Activated CD4-positive, alpha-beta T cell treated with anti-CD3 and anti-CD28 coated beads, Interleukin-2, amount 50 U/mL, for 48 hours (primary cell): ENCODE data around the gene LSS.
"Not testable (repeated sequence)": the region's sequence is repeated elsewhere in the genome, so short reads cannot be mapped to it uniquely, and the experiment has no call there.

Source experiments
- DNase-seq, 2 experiments: peaks; one replicate each; pipeline ENCODE4 v3.0.0-alpha.2; 2020

LSS gene

DNA sequence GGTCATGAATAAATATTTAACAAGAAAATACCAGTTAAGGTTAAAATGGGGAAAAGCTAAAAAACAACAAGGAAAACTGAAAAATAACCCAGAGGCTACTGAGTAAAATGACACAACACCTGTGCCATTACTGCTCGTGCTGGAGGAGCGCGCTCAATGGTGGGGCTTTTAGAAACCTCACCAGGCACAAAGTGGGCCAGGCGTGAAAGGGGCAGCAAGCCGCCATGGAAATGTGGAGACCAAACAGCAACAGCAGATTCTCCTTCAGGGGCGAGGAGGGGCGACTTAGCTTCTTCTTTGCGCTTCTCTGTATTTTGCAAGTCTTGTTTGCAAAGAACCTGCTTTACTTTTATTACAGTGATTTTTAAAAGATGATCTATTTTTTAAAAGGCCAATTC is 25.4 kb downstream of the LSS start:
- no peak for DNase-seq

DNA sequence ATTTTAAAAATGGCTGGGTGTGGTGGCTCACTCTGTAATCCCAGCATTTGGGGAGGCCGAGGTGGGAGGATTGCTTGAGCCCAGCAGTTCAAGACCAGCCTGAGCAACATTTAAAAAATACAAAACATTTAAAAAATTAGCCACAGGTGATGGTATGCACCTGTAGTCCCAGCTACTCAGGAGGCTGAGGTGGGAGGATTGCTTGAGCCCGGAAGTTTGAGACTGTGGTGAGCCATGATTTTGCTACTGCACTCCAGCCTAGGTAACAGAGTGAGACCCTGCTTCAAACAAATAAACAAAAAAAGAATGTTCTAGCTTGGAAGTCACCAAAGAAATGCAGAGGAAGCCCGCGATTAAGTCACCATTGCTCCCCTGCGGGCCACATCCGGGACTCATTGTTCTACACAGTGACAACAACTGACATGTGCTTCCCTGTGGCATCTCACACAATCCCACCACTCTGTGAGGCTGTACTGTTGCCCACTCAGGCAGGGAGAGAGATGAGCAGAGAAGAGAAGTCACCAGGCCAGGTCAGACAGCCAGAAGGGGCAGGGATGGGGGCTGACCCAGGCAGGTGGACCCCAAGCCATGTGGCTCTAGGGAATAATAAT is 25.9 kb downstream of the LSS start:
- DNase-seq: no peak

DNA sequence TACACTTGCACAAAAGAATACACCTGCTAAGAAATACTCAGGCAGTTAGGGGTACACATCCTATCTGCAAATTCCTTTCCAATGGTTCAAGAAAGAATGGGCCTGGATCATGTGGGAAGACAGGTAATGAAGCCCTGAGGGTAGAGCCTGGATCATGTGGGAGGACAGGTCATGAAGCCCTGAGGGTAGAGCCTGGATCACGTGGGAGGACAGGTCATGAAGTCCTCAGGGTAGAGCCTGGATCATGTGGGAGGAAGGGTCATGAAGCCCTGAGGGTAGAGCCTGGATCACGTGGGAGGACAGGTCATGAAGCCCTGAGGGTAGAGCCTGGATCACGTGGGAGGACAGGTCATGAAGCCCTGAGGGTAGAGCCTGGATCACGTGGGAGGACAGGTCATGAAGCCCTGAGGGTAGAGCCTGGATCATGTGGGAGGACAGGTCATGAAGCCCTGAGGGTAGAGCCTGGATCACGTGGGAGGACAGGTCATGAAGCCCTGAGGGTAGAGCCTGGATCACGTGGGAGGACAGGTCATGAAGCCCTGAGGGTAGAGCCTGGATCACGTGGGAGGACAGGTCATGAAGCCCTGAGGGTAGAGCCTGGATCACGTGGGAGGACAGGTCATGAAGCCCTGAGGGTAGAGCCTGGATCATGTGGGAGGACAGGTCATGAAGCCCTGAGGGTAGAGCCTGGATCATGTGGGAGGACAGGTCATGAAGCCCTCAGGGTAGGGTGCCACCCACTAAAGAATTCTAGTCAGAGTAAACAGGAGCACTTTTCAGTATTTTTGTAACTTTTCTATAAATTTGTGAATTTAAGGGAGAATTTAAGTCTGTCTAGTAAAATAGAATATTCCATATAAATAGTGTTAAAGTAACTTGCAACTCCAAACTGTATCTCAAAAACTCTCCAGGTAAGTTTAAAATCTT is 27.4 kb downstream of the LSS start:
- DNase-seq: not testable (repeated sequence)

DNA sequence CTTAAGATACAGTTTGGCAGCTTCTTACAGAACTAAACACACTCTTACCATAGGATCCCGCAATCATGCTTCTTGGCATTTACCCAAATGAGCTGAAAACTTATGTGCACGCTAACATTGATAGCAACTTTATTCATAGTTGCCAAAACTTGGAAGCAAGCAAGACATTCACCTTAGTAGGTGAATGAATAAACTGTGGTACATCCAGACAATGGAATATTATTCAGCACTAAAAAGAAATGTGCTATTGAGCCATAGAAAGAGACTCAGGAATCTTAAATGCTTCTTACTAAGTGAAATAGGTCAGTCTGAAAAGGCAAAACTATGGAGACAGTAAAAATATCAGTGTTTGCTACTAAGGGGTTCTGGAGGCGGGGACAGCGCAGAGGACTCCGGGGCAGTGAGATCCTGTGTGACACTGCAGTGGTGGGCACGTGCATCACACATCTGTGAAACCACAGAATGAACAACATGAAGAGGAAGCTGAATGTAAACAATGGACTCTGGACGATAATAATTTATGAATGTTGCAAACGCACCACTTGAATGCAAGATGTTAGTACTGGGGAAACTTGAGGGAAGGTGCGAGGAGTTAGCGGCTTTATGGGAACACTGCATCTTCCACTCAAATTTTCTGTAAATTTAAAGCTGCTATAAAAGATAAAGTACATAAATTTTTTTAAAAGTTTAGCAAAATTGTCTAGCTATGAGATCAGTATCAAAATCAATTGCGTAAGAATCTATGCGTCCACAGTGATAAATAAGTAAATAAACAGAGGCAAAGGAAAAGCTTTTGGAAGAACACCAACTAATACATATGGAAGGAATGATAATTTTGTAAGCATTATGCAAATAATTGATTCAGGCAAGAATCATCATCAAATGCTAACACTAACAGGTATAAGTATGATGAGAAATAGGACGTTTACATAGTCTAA is 28.9 kb downstream of the LSS start:
- no peak for DNase-seq

DNA sequence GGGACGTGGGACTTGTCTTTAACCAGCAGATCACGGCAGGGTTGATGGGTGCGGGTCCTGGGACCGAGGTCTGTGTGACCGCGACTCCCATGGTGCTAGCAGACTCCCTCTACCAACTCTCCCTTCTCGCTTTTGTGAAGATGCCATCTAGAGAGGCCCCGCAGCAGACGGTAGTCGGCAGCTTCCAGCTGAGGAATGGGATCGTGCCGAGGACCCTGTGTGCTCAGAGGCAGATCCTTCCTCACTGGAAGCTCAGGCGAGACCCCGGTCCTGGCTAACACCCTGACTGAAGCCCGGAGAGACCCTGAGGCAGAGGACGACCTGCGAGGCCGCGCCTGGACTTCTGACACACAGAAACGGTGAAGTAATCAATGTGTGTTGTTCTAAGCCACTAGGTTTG is 31.8 kb downstream of the LSS start:
- DNase-seq: no peak

DNA sequence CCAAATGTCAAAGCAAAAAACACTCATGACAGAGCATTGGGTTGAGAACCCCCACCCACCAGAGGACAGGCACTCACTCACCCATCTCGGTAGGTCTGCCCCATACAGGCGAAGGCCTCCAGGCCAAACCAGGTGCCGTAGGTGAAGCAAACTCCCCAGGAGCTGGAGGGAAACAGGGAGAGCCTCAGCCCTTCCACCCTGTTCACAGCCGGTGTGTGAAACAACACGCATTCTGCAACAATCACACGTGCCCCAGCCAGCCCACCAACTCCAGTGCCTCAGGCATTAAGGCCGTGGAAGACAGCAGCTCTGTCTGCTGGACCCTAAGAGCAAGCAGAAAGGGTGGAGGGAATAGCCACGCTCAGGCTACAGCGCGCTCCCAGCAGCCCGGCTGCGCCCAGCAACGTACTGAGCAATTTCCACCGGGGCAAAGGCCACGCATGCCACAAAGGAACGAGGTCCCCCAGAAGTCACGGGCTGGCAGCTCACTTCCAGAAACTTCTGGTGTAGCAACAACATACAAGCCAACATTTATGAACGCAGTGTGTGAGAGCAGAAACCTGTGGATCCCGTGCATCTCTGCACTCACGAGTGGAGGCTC is 32.9 kb downstream of the LSS start:
- DNase-seq: no peak

DNA sequence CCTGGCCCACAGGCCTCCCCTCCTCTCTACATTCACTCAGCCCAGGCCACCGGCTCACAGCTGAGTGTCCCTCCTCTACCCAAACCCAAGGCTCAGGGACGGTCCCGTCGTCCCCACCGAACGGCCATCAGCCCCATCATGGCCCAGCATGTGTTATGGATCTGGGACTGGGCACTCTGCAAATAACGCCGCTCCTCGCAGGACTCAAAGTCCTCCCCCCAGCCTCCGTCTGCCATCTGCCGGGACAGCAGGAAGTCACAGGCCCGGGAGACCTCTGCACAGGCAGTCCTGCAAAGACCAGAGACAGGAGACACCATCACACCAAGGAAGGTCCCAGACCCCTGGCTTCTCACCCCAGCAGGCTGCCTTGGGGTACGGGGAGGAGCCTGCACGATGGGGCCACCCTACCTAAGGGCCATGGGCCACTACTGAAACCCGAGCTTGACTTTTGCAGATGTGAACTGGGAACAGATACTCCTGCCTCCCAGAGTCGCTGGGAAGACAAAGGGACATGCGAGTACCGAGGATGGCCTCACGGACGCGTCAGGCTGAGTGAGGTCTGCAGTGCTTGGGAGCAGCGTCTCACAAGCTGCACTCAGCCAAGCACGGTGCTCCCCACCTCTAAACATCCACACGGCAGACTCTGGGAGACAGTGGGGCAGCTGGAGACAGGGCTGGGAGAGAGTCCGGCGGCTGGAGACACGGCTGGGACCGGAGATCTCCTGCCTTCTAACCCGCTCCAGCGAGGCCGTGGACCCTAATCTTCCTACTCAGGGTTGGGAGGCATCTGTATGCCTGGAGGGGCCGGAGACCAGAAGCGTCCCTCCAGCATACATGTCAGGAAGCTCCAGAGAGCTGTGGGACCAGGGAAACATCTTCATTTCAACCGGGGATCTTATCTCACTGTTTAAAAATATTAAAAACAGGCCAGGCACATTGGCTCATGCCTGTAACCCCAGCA is 33.9 kb downstream of the LSS start:
- no peak for DNase-seq

DNA sequence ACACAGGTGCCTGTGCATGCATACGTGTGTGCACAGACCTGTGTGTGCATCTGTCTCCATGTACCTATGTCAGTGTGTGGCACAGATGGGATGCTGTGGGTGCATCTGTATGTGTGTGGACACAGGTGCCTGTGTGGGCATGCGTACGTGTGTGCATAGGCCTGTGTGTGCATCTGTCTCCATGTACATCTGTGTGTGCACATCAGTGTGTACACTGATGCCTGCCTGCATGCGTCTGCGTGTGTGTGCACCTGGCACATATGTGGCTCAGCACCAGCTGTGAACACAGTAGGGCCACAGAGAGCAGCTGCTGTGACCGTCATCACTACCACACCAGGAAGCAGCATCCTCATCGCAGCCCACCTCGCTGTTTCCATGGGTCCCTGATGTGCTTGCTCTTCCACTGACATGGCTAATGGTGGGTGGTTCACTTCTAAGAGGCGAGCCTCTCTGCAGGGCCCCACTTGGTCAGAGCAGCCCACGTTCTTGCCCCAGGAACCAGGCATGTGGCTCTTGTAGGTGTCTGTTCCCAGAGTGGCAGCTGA is 34.7 kb downstream of the LSS start:
- no peak for DNase-seq

DNA sequence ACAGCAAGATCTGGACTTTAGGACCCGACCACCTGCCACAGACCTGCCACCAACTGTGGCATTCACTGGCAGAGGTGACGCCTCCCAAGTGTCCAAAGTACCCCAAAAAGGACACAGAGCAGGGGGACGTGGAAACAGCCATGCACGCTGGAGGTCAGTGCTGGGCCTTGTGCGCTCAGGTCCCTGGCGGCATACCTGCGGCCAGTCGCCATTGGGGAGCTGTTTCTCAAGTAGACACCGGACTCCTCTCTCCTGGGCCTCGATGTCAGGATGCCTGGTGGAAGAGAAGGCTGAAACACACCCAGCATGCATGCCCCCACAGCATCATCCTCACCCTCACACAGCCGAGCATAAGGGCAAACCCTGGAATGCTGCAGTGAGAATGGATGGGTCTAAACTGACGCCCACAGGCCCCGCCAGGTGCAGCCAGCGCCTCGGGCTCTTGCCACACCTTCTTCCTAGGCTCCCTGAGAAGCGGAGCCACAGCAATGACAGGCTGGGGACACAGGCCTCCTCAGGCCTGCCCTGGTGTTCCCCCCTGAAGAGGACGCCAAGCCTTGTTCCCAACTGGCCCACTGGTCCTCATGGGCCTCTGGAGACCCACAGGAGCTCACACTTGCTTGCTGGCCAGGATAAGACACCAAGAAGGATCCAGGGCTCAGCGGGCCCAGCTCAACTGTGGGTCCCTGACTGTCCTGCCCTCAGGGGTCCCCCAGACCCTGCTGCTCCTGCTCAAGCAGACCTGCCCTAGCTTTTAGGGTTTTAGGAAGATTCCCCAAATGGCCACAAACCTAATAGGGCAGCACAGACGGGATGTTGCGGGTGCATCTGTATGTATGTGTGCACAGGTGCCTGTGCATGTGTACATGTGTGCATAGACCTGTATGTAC is 36.6 kb downstream of the LSS start:
- no peak for DNase-seq

DNA sequence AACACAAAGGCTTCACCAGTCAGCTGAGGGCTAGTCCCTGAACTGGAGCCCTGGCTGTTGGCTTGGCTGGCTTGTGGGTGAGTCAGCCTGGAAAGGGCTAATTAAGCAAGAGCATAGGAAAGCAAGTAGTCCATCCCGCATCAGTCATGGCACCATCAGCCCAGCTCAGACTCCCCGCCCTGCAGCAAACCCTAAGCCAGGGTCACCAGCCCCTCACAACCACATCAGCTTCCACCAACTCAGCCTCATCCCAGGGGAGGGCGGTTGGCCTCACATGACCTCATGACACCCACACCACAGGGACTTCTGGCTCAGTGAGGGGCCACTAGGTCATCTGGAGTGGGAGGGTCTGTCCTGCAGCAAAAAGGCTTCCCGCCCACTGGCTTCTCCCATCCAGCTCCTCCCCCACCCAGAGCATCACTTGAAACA is 37.3 kb downstream of the LSS start:
- no peak for DNase-seq

DNA sequence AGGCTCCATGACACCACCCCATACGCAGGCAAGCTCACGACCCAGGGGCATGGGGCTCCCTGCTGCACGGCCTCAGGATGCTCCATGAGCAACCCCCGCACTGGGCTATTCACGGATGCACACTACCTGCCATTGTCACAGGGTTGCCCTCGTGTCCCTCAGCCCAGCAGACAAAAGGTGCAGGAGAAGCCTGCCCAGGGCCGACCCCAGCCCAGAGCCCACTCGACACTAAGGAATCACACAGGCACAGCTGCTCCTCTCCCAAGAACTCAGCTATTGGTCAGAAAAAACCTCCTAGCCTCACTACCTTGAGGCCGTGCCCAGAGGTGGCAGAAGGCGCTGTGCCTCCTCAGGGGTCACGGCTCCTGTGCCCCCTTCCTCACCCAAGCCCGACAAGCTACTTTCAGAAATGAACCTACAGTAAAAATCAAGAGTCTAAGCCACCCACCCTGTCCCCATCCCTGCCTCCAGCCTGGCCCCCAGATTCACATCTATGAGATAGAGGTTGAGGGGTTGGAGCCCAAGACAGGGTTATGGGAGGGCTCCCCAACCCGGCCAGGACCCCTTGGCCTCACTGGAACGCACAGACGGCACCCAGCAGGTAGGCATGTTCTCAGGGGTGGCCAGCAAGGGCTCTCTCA is 38.0 kb downstream of the LSS start:
- no peak for DNase-seq

DNA sequence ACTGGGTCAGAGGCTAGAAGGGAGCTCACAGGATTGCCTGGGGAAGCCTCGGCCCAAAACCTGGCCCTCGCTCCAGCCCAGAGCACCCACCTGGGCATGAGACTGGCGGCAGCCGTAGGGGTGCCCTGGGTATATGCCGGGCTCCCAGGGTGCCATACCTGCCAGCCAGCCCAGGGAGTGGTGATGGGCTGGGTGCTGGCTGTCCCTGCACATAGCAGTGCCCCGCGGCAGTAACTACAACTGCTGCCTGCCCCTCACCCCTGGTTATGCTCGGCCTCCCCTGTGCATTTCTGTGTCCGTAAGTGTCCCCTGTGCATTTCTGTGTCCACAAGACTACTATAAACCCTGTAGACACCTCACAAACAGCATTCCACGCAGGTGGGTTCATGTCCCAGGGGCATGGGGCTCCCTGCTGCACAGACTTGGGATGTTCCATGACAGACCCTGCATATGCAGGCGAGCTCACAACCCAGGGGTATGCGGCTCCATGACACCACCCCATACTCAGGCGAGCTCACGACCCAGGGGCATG is 38.5 kb downstream of the LSS start:
- no peak for DNase-seq

DNA sequence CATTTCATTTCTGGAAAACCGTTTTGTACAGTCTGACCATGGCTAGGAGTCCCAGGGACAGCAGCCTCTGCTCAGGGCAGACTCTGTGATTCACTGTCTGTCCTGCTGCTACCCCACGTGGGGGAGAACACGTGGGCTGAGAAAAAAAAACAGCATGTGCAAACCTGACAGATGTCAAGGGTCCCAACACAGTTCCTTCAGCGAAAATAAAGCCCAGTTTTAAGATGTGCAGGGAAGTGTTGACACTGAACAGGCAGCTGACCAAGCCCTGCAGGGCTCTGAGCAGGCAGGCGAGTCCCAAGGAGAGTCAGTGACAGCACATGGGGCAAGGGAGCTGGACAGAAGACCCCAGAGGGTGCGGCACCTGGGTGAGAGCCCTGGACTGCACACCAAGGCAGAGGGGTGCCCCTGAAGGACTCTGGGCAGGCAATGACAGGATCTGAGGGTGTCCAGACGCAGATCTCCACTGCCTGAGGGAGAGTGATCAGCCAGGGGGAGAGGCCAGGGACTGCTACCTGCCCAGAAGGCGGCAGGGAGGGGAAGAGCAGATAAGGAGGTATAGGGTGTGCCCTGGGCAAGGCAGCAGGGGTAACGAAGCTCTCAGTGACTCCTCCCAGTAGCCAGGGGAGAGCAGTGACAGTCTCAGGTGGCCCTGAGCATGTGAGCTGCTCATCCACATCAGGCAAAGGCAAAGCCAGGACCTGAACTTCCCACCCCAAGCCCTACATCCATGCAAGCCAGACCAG is 39.2 kb downstream of the LSS start:
- DNase-seq: no peak

DNA sequence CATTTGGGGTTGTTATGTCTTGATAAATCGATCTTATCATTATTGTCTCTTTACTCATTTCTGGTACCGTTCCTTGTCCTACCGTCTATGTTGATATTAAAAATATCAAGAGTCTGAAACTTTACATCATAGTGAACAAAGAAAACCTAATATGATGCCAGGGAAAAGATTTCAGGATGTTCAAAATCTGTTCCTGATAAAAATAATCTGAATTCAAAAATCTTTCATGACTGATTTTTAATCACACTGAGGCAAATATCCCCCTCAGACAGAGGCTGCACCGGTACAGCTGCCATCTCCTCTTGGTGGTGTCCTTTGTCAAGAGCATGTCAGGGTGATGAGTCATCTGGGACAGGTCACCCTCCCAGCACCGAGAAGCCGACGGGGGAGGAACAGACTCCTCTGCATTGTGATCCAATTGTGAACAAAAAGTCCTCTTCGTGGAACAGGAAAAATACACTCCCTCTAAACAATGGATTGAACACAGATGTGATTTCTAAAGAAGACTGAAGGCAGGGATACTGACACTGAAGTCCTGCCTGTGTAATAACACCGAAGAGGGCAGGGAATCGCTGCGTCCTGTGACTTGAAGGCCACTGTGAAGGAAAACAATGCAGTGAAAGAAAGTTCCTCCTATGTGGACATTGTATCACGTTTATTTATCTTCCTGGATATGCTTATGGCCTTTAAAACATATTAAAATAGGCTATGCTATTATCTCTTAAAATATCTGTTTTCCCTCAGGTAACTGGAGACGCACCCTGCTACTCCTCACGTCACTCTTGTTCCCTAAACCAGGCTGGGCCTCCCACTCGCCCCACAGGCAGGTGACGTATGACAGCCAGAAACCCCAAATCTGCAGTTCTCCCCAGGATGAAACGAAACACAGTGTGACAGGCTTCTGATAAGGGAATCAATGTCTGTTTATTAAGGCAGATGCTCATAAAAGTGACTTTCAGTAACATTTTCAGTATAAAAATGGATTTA is 40.1 kb downstream of the LSS start:
- DNase-seq: no peak

DNA sequence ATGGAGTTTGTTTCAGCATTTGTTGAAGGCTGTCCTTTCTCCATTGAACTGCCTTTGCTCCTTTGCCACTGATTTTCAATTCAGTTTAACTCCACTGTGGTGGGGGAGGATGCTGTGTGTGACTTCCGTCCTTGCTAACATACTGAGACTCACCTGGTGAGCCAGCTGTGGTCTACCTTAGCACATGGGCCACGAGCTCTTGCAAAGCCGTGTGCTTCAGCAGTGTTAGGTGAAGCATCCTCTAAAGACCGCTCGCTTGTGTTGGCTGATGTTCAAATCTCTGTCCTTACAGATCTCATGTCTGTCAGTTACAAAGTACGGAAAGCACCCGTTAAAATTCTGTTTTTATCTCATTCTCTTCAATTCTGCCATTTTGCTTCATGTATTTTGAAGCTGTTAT is 40.8 kb downstream of the LSS start:
- no peak for DNase-seq

DNA sequence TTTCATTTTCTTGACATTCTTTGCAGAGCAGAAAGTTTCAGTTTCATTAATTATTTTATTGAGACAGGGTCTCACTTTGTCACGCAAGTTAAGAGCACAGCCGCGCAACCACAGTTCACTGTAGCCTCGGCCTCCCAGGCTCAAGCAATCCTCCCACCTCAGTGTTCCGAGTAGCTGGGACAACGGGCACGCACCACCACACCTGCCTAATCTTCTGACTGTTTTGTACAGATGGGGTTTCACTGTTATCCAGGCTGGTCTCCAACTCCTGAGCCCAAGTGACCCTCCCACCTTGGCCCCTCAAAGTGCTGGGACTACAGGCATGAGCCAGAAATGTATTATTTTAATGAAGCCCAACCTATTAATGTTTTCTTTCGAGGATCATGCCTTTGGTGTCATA is 41.3 kb downstream of the LSS start:
- no peak for DNase-seq

DNA sequence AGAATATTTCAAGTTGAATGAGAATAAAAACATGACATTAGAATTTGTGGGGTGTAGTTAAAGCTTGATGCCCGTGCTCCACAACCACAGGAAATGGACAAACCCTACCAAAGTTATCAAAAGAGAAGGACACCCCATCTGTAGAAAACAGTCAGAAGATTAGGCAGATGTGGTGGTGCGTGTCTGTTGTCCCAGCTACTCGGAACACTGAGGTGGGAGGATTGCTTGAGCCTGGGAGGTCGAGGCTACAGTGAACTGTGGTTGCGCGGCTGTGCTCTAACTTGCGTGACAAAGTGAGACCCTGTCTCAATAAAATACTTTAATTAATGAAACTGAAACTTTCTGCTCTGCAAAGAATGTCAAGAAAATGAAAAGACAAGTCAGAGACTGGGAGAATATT is 42.9 kb downstream of the LSS start:
- DNase-seq: no peak
